ENCODE data around the gene FLT4.
"Not testable (repeated sequence)": the region's sequence is repeated elsewhere in the genome, so short reads cannot be mapped to it uniquely, and the experiment has no call there.

FLT4 gene

DNA sequence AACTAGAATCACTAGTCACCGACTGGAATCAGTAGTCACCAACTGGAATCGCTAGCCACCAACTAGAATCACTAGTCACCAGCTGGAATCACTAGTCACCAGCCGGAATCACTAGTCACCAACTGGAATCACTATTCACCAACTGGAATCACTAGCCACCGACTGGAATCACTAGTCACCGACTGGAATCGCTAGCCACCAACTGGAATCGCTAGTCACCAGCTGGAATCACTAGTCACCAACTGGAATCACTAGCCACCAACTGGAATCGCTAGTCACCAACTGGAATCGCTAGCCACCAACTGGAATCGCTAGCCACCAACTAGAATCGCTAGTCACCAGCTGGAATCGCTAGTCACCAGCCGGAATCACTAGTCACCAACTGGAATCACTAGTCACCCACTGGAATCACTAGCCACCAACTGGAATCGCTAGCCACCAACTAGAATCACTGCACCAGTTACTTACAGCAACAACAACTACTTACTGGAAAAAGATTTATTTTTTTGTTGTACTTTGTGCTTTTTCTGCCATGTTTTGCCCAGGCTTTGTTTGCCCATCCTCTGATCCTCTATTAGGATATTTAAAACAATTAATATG, 25.7 kb upstream of the FLT4 start:
- no peak overlapping the region for H3K4me3 ChIP-seq (ENCODE audit: low read depth, low read length)
- TF ChIP-seq, protein P1, sequence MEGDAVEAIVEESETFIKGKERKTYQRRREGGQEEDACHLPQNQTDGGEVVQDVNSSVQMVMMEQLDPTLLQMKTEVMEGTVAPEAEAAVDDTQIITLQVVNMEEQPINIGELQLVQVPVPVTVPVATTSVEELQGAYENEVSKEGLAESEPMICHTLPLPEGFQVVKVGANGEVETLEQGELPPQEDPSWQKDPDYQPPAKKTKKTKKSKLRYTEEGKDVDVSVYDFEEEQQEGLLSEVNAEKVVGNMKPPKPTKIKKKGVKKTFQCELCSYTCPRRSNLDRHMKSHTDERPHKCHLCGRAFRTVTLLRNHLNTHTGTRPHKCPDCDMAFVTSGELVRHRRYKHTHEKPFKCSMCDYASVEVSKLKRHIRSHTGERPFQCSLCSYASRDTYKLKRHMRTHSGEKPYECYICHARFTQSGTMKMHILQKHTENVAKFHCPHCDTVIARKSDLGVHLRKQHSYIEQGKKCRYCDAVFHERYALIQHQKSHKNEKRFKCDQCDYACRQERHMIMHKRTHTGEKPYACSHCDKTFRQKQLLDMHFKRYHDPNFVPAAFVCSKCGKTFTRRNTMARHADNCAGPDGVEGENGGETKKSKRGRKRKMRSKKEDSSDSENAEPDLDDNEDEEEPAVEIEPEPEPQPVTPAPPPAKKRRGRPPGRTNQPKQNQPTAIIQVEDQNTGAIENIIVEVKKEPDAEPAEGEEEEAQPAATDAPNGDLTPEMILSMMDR (IDR thresholded peaks at IDR 0.05; ENCODE audit: borderline replicate concordance, insufficient read depth, low read depth, low read length): no peak

DNA sequence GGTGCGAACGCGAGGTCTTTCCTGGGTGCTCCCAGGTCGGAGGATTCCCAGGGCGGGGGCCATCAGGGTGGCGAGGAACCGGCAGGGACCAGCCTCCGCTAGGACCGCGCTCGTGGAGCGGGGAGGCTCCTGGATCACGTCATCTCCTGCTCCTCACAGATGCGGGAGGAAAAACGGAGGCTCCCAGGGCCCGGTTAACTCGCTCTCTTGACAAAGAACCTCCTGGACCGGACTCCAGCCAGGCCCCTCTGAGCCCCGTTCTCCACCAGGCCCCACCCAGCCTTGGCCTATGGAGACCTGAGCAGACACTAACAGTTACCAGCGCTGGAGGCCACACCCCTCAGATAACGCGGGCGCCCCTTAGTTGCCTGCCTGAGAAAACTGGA, 24.7 kb upstream of the FLT4 start:
- H3K4me3 ChIP-seq (ENCODE audit: low read depth, low read length): not testable (repeated sequence)

DNA sequence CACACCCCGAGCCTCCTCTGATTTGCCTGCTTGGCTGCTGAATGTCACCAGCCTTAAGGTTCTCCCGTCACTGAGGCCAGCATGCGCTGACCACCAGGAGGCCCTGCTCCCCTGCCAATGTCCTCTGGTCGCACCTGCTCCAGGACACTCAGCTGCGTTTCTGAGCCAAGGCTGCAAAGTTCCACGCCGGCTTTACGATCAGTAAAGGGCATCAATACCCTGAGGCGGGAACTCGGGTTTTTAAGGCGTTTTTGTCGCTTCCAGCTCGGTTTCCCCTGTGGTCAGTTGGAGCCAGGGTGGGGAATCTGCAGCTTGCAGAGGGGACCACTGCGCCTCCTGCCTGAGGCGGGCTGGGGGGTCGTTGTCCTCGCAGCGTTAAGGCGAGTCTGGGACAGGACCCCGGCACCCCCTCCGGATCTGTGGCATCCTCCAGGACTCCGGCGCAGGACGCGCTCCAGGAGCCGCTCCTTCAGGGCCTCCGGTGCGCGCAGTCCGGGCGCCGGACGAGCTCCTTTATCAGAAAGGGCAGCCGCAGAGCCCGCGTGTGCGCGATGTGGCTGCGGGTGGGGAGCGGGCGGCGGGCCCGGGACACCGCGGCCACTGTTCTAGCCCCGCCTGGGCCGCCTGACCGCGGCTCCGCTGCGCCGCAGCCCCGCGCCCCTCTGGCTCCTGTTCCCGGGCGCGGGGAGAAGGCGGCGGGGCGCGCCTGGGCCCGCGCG, 24.1 kb upstream of the FLT4 start:
- H3K4me3 ChIP-seq (ENCODE audit: low read depth, low read length): no peak overlapping the region
- TF ChIP-seq, protein P1 (IDR thresholded peaks at IDR 0.05; ENCODE audit: borderline replicate concordance, insufficient read depth, low read depth, low read length): no peak

DNA sequence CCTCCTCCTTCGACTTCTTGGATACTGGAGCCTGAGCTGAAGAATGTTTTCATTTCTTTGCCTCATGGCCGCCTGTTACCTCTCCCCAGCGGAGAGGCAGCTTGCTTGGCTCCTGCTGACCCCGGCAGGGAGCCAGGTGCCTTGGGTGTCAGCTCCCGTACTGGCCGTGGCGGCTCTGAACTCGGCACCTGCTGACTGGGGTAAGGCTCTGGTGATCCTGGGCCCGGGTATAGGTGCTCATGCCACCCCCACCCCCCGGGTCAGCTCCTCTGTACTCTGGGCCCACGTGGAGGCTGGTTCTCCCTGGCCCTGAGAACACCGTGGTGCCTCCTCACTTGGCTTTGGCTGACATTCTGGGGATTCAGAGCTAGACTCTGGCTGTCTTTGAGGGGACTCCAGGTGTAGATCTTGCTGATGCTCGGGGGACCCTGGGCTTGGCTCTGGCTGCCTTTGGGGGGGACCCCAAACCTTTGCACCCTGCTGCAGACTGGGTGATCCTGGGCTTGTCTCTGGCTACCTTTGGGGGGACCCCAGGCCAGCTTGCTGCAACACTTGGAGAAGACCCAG, 22.6 kb upstream of the FLT4 start:
- H3K4me3 ChIP-seq (ENCODE audit: low read depth, low read length): not testable (repeated sequence)

DNA sequence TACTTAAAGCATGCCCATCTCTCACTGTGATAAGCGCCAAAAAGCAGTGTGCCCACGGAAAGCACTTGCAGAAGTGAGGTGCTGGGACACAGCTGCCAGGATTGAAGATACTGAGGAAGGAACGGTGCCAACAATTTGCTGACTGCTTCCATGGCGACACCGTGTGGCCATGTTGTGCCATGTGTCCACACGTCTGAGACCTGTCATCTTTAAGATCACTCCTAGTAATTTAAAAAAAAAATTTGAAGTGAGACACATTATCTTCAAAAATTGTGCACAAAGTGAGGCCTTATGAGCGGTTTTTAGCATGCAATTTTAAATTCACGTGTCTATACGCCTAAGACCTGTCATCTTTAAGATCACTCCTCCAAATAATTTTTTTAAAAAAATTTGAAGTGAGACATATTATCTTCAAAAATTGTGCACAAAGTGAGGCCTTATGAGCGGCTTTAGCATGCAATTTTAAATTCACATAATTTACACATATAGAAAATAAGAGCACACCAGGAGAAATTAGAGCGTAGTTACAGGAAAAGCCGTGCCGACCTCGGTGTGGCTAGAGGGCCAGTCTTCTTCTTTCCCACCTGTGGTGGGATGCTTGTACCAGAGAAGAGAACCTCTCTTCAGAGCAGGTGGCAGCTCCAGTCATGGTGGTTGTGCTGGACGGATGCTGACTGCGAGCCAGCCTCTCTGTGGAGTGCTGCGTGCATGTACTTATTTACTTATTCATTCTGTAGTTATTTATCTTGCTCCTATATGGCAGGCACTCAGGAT, 21.4 kb upstream of the FLT4 start:
- TF ChIP-seq, protein P1 (IDR thresholded peaks at IDR 0.05; ENCODE audit: borderline replicate concordance, insufficient read depth, low read depth, low read length): peak; percentile 79
- no peak overlapping the region for H3K4me3 ChIP-seq (ENCODE audit: low read depth, low read length)

DNA sequence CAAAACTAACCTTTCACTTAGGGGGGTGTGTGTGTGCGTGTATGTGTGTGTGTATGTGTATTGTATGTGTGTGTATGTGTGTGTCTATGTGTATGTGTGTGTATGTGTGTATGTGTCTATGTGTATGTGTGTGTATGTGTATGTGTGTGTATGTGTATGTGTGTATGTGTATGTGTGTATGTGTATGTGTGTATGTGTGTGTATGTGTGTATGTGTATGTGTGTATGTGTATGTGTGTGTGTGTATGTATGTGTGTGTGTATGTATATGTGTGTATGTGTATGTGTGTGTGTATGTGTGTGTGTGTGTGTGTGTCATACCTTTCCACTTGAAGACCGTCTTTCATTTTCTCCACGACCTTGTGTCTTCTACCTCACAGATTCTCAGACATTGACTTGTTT, 20.8 kb upstream of the FLT4 start:
- H3K4me3 ChIP-seq (ENCODE audit: low read depth, low read length): no peak overlapping the region
- TF ChIP-seq, protein P1 (IDR thresholded peaks at IDR 0.05; ENCODE audit: borderline replicate concordance, insufficient read depth, low read depth, low read length): no peak

DNA sequence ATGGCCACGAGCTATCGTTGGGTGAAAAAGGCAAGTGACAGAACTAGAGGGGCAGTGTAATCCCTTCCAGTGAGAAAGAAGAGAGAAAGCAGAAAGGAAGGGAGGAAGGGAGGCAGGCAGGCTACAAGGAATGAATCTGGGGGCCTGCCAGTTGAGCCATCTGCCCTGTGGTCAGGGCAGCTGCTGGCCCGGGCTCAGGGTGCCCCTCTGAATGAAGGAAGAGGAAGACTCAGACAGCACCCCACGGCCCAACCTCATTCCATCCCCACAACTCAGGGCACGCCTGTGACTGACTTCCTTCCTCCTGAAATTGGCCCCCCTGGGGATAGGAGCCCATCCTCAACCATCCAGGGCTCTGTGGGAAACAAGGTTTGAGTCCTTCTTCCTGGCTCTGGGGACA, 20.3 kb upstream of the FLT4 start:
- TF ChIP-seq, protein P1 (IDR thresholded peaks at IDR 0.05; ENCODE audit: borderline replicate concordance, insufficient read depth, low read depth, low read length): no peak
- H3K4me3 ChIP-seq (ENCODE audit: low read depth, low read length): no peak overlapping the region
